8988T (cell line): ENCODE results near the gene KREMEN2.
"Not testable (repeated sequence)": the region's sequence is repeated elsewhere in the genome, so short reads cannot be mapped to it uniquely, and the experiment has no call there.

Experiments
- DNase-seq: peaks from one replicate; pipeline ENCODE4 v3.0.0; 2011

The KREMEN2 gene

GRCh38 chr16:2963723-2964474 is at the start of gene KREMEN2:
TSS of gene KREMEN2 (plus strand) at chr16:2964275. CDS start at chr16:2964521, 246 bp downstream.
- DNase-seq, result peak; percentile 94

- no peak for DNase-seq
Observed at GRCh38 chr16:2915196-2915929, 48.7 kb upstream of the KREMEN2 start.

GRCh38 chr16:2919511-2920255 is 44.4 kb upstream of the KREMEN2 start:
- no peak for DNase-seq

- DNase-seq, result no peak
Observed at GRCh38 chr16:2923481-2923880, 40.6 kb upstream of the KREMEN2 start.

GRCh38 chr16:2924901-2925755 is 38.9 kb upstream of the KREMEN2 start:
- no peak for DNase-seq

- DNase-seq, result no peak
Observed at GRCh38 chr16:2925951-2926649, 38.0 kb upstream of the KREMEN2 start.

- DNase-seq, result no peak
Observed at GRCh38 chr16:2926650-2926999, 37.5 kb upstream of the KREMEN2 start.

GRCh38 chr16:2927010-2927646 is 36.9 kb upstream of the KREMEN2 start:
- DNase-seq, result peak; percentile 65

- DNase-seq, result not testable (repeated sequence)
Observed at GRCh38 chr16:2928151-2928550, 35.9 kb upstream of the KREMEN2 start.

GRCh38 chr16:2928796-2929195 is 35.3 kb upstream of the KREMEN2 start:
- no peak for DNase-seq

- DNase-seq, result no peak
Observed at GRCh38 chr16:2929693-2930092, 34.4 kb upstream of the KREMEN2 start.

- DNase-seq, result no peak
Observed at GRCh38 chr16:2930236-2930635, 33.8 kb upstream of the KREMEN2 start.

- not testable (repeated sequence) for DNase-seq
Observed at GRCh38 chr16:2931231-2931914, 32.7 kb upstream of the KREMEN2 start.

- no peak for DNase-seq
Observed at GRCh38 chr16:2933136-2933535, 30.9 kb upstream of the KREMEN2 start.

- DNase-seq, result no peak
Observed at GRCh38 chr16:2933701-2934100, 30.4 kb upstream of the KREMEN2 start.

- DNase-seq, result no peak
Observed at GRCh38 chr16:2934450-2934849, 29.6 kb upstream of the KREMEN2 start.

- DNase-seq, result no peak
Observed at GRCh38 chr16:2936436-2937011, 27.6 kb upstream of the KREMEN2 start.

- DNase-seq, result no peak
Observed at GRCh38 chr16:2937170-2937569, 26.9 kb upstream of the KREMEN2 start.

GRCh38 chr16:2938206-2938605 is 25.9 kb upstream of the KREMEN2 start:
- no peak for DNase-seq

- no peak for DNase-seq
Observed at GRCh38 chr16:2939968-2940367, 24.1 kb upstream of the KREMEN2 start.

GRCh38 chr16:2942045-2942444 is 22.0 kb upstream of the KREMEN2 start:
- DNase-seq, result no peak
